Right atrium auricular region (tissue), 2 donors: Measurements from ENCODE around the gene ANKS1B. TPM values are rescaled to one million over a fixed set of nuclear protein-coding genes. Genes with fewer than 3 reads are reported as not detected.
"Not testable (repeated sequence)": the region's sequence is repeated elsewhere in the genome, so short reads cannot be mapped to it uniquely, and the experiment has no call there.

Source experiments
- DNase-seq: peaks from one replicate; pipeline ENCODE4 v3.0.0-alpha.2; 2019; ENCODE audit warnings: low spot score
- H3K27ac ChIP-seq, 2 donors: fragments of 200-600 bp; sonication (generic); 1 replicate in 1 of 2; 2 replicates in 1 of 2; pipeline ENCODE4 v1.5.1; 2016 to 2019
- H3K27me3 ChIP-seq, 2 donors: fragments of 200-600 bp; sonication (generic); one replicate each; pipeline versions ENCODE4 v1.5.1 to v1.6.0; 2017 to 2019
- H3K36me3 ChIP-seq: fragments of 200-600 bp; sonication (generic); one replicate; pipeline ENCODE4 v1.5.1; 2016
- H3K4me1 ChIP-seq, 2 donors: fragments of 200-600 bp; sonication (generic); one replicate each; pipeline versions ENCODE4 v1.5.1 to v1.6.0; 2017 to 2019
- H3K4me3 ChIP-seq, 2 donors: fragments of 200-600 bp; sonication (generic); 1 replicate in 1 of 2; 2 replicates in 1 of 2; pipeline ENCODE4 v1.5.1; 2017 to 2019; ENCODE audit warnings: mild to moderate bottlenecking in 1 of 2, moderate library complexity in 1 of 2
- H3K9me3 ChIP-seq, 2 donors: fragments of 200-600 bp; sonication (generic); one replicate each; pipeline ENCODE4 v1.5.1; 2019
- total RNA-seq, 2 donors: library from RNA; depleted of rRNA; stranded (reverse); fragments of >200 nt; gene quantifications; one replicate each; pipeline ENCODE4 v1.1.0, GENCODE V29; 2016
- TF ChIP-seq, protein P1 (sequence below), 2 donors: fragments of 200-600 bp; sonication (generic); IDR thresholded peaks; one replicate each; pipeline ENCODE4 v1.5.1; 2019; ENCODE audit warnings: antibody characterized with exemption in 2 of 2

ANKS1B gene
- total RNA-seq, 2 donors from 2014 or later: 2.4 to 3.1 TPM

DNA sequence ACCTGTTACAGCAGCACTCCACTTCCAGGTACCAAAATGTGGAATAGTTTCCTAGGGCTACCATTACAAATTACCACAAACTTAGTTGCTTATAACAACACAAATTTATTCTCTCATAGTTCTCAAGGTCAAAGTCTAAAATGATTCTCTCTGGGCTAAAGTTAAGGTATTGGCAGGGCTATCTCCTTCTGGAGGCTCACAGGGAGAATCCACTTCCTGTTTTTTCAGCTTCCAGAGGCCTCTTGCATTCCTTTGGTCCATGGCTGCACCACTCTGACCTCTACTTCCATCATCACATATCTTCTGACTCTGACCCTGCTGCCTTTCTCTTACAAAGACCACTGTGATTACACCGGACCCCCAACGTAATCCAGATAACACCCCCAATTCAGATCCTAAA is 340.1 kb downstream of the ANKS1B start:
- no peaks in the 10 kb centered on the region for H3K9me3 ChIP-seq
- no peaks in the 10 kb centered on the region for H3K36me3 ChIP-seq
- DNase-seq: no peak
- H3K27ac ChIP-seq: no peak overlapping the region
- no peaks in the 10 kb centered on the region for H3K4me1 ChIP-seq
- no peaks in the 10 kb centered on the region for H3K27me3 ChIP-seq
- H3K4me3 ChIP-seq: no peak overlapping the region
- TF ChIP-seq, protein P1, sequence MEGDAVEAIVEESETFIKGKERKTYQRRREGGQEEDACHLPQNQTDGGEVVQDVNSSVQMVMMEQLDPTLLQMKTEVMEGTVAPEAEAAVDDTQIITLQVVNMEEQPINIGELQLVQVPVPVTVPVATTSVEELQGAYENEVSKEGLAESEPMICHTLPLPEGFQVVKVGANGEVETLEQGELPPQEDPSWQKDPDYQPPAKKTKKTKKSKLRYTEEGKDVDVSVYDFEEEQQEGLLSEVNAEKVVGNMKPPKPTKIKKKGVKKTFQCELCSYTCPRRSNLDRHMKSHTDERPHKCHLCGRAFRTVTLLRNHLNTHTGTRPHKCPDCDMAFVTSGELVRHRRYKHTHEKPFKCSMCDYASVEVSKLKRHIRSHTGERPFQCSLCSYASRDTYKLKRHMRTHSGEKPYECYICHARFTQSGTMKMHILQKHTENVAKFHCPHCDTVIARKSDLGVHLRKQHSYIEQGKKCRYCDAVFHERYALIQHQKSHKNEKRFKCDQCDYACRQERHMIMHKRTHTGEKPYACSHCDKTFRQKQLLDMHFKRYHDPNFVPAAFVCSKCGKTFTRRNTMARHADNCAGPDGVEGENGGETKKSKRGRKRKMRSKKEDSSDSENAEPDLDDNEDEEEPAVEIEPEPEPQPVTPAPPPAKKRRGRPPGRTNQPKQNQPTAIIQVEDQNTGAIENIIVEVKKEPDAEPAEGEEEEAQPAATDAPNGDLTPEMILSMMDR (IDR thresholded peaks at IDR 0.05): no peak

DNA sequence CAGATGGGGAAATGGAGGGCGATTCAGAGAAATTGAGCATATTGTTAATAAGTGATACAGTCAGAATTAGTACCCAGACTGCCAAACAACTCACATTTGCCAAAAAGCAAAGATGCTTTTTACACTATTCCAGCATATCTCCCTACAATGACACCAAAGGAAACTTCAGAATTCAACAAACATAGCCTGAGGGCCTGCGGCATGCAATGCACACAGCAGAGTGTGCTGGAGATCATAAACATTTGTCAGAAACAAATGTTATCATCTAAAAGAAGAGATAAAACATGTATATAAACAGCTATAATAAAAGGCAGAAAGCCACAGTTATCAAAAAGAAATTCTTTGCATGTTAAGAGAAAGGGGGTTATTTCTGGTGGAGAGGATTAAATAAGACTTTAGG is 357.3 kb downstream of the ANKS1B start:
- DNase-seq: no peak
- Histone ChIP-seq H3K9me3 (peaks cover 0 to 2% of the 10 kb centered on the region in 2 donors), H3K4me3 (no peak overlapping the region), H3K27ac (no peak overlapping the region), H3K36me3 (no peaks in the 10 kb centered on the region), H3K27me3 (no peaks in the 10 kb centered on the region), H3K4me1 (no peaks in the 10 kb centered on the region)
- TF ChIP-seq, protein P1 (IDR thresholded peaks at IDR 0.05): no peak

DNA sequence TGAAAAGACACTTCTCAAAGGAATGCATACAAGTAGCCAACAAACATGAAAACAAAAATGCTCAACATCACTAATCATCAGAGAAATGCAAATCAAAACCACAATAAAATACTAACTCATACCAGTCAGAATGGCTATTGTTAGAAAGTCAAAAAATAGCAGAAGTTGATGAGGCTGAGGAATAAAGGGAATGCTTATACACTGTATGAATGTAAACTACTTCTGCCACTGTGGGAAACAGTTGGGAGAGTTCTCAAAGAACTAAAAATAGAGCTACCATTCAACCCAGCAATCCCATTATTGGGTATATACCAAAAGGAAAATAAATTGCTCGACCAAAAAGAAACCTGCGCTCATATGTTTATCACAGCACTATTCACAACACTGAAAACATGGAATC is 360.1 kb downstream of the ANKS1B start:
- H3K9me3 ChIP-seq: peaks cover 6 to 31% of the 10 kb centered on the region in 2 donors
- not testable (repeated sequence) for H3K4me3 ChIP-seq, DNase-seq, H3K36me3 ChIP-seq, H3K4me1 ChIP-seq, H3K27me3 ChIP-seq, H3K27ac ChIP-seq

DNA sequence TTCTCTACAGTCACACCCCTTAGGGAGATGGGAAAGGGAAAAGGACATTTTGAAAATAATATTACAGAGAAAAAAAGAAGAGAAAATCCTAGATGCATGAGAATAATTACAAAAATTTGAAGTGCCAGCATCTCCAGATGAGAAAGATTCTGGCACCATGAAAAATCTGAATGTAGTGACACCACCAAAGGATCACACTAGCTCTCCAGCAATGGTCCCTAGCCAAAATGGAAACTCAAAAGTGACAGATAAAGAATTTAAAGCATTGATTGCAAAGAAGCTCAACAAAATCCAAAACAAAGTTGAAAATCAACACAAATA is 364.6 kb downstream of the ANKS1B start:
- H3K4me1 ChIP-seq: no peaks in the 10 kb centered on the region
- H3K27me3 ChIP-seq: no peaks in the 10 kb centered on the region
- no peak overlapping the region for H3K4me3 ChIP-seq
- no peak for DNase-seq
- H3K27ac ChIP-seq: no peak overlapping the region
- H3K36me3 ChIP-seq: no peaks in the 10 kb centered on the region
- H3K9me3 ChIP-seq: peaks cover 6 to 37% of the 10 kb centered on the region in 2 donors
- TF ChIP-seq, protein P1 (IDR thresholded peaks at IDR 0.05): no peak

DNA sequence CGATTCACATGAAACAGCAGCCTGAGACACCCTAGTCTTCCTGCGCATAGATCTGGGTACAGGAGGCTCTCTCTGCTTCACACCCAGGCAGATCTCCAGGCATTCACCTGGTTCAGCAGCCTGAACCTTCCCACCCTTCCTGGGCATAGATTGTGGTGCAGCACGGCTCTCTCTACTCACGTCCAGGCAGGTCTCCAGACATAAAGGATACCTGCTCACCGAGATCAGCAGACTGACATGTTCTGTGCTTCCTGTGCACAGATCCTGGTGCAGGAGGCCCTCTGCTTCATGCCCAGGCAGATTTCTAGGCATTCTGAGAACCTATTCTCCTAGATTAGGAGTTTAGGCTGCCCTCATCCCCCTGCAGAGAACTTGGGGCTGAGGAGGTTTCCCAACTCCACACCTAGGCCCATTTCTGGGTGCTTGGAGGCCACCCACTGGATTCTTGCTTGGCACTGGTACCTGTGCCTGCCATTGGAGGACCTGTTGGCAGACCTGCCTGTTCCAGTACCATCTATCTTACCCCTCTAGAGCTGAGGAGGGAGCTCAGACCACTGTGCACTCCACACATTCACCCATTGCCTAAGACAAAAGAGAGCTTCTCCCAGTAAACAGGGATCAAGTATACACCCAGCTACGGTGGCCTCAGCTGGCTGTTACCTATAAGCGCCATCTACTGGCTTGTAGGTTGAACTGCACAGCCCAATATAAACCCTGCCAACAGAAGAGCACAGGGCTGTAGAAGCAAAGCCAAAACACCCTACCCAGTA is 365.2 kb downstream of the ANKS1B start:
- DNase-seq: no peak
- TF ChIP-seq, protein P1 (IDR thresholded peaks at IDR 0.05): peak in 1 of 2 donors; percentile 38
- no peaks in the 10 kb centered on the region for H3K36me3 ChIP-seq
- H3K9me3 ChIP-seq: peaks cover 6 to 37% of the 10 kb centered on the region in 2 donors
- H3K4me1 ChIP-seq: no peaks in the 10 kb centered on the region
- H3K27me3 ChIP-seq: no peaks in the 10 kb centered on the region
- no peak overlapping the region for H3K27ac ChIP-seq
- H3K4me3 ChIP-seq: no peak overlapping the region

DNA sequence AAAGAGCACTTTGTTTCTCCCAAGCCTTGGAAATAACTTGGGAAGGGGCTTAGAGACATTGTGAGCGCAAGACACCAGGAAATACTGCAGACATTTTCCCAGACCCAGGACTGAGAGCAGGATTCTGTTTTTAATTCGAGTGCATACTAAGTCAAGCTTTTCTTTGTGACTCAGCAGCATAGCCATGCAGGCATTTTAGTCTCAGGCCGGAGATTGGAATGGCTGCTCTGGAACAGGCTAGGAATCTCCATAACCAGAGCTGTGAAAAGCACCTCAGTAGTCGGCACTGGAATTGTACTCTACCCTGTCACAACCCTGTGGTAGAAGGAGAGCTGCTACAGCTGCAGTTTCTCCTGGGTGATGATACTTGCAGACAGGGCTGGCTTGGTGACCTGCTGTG is 366.1 kb downstream of the ANKS1B start:
- Histone ChIP-seq H3K27me3 (no peaks in the 10 kb centered on the region), H3K27ac (no peak overlapping the region), H3K36me3 (no peaks in the 10 kb centered on the region), H3K4me1 (no peaks in the 10 kb centered on the region), H3K4me3 (no peak overlapping the region), H3K9me3 (peaks cover 6 to 37% of the 10 kb centered on the region in 2 donors)
- TF ChIP-seq, protein P1 (IDR thresholded peaks at IDR 0.05): no peak
- DNase-seq: no peak
